Upper lobe of left lung (tissue), 4 donors: Measurements from ENCODE around the gene GNB3.

Experiments
- CTCF ChIP-seq, 6 experiments: fragments of 450-650 bp in 4 of 6; fragments of 200-600 bp in 2 of 6; sonication (generic) in 2 of 6; IDR thresholded peaks; one replicate each; pipeline ENCODE4 v1.5.1; 2016 to 2019; ENCODE audit warnings: antibody characterized with exemption in 6 of 6
- POLR2AphosphoS5 ChIP-seq, 2 donors: sonication (generic); formaldehyde crosslinking; IDR thresholded peaks; one replicate each; pipeline ENCODE4 v1.5.1; 2017; ENCODE audit warnings: antibody characterized with exemption in 2 of 2

GRCh38 chr12:6826125-6826733, 14.5 kb upstream of the GNB3 start:
- no peak for TF ChIP-seq CTCF (IDR thresholded peaks at IDR 0.05)
- TF ChIP-seq POLR2AphosphoS5 (IDR thresholded peaks at IDR 0.05) = no peak
